GM12878 (cell line): ENCODE measurements around the gene VTCN1. TPM values are rescaled to one million over a fixed set of nuclear protein-coding genes. Genes with fewer than 3 reads are reported as not detected.

Experiments
- ATAC-seq: fragments of 200-7000 bp; cut with Tn5 transposase; 3 replicates; pipeline ENCODE4 v1.9.1; 2020; ENCODE audit warnings: mild to moderate bottlenecking, moderate library complexity
- BruUV-seq: library from RNA; stranded (reverse); fragments of 400-500 nt; replicated peaks from 2 replicates; lab custom pipeline; 2021; lab: Mats Ljungman, UMichigan
- CTCF ChIA-PET: fragments of 300-600 bp; sonication (Branson Sonifier 250); formaldehyde crosslinking; extraction: SDS; loops from one replicate; lab custom pipeline; 2021; ENCODE audit warnings: inconsistent platforms; lab: Yijun Ruan, JAX
- POLR2A ChIA-PET: fragments of 350-600 bp; formaldehyde crosslinking; extraction: SDS; loops from one replicate; lab custom pipeline; 2021; ENCODE audit warnings: inconsistent platforms; lab: Charles Lee
- RAD21 ChIA-PET: fragments of 300-600 bp; sonication (Branson Sonifier 250); formaldehyde crosslinking; loops from one replicate; lab custom pipeline; 2023; ENCODE audit warnings: antibody characterized with exemption; ENCODE audit not compliant: unreplicated experiment; lab: Charles Lee
- SMC1A ChIA-PET: fragments of 300-600 bp; sonication (Branson Sonifier 250); formaldehyde crosslinking; loops from one replicate; lab custom pipeline; 2023; ENCODE audit not compliant: unreplicated experiment, uncharacterized antibody; lab: Charles Lee
- DNase-seq: peaks from one replicate; pipeline ENCODE4 v3.0.0-alpha.2; 2011; ENCODE audit warnings: low read depth, low spot score
- FAIRE-seq: peaks from 3 replicates; lab custom pipeline; 2011; peaks lifted over from hg19 to GRCh38; lab: Jason Lieb, UNC
- H2AFZ ChIP-seq: 2 replicates; pipeline ENCODE4 v1.6.0; 2011; ENCODE audit warnings: low read depth, low read length, control low read depth; ENCODE audit not compliant: control insufficient read depth
- H3K27ac ChIP-seq: 2 replicates; pipeline ENCODE4 v1.5.1; 2011; ENCODE audit warnings: control low read depth; ENCODE audit not compliant: control insufficient read depth, insufficient read depth
- H3K27me3 ChIP-seq, 2 experiments: replicated peaks in 1 of 2; 2 replicates each; pipeline versions ENCODE4 v1.6.0 to v1.6.1; 2011; ENCODE audit warnings: low read length in 1 of 2; ENCODE audit not compliant: control insufficient read depth in 2 of 2, insufficient read depth in 2 of 2
- H3K36me3 ChIP-seq, 2 experiments: 2 replicates each; pipeline ENCODE4 v1.5.1; 2011; ENCODE audit warnings: low read length in 1 of 2; ENCODE audit not compliant: control insufficient read depth in 2 of 2, insufficient read depth in 2 of 2
- H3K4me1 ChIP-seq: 2 replicates; pipeline ENCODE4 v1.6.1; 2011; ENCODE audit warnings: mild to moderate bottlenecking, low read length, moderate library complexity, mixed read lengths; ENCODE audit not compliant: control insufficient read depth, insufficient read depth
- H3K4me2 ChIP-seq: 2 replicates; pipeline ENCODE4 v1.6.0; 2011; ENCODE audit warnings: control low read depth; ENCODE audit not compliant: control insufficient read depth, insufficient read depth
- H3K4me3 ChIP-seq: fragments of 200-600 bp; sonication (generic); 2 replicates; pipeline ENCODE4 v1.5.1; 2016
- H3K79me2 ChIP-seq: 2 replicates; pipeline ENCODE4 v1.6.0; 2011; ENCODE audit warnings: low read length; ENCODE audit not compliant: control insufficient read depth, insufficient read depth
- H3K9ac ChIP-seq: 2 replicates; pipeline ENCODE4 v1.8.0; 2011; ENCODE audit warnings: low read length, control low read depth, mixed read lengths; ENCODE audit not compliant: control insufficient read depth, insufficient read depth
- H3K9me3 ChIP-seq: replicated peaks from 3 replicates; pipeline ENCODE4 v1.5.1; 2011; ENCODE audit warnings: mild to moderate bottlenecking, low read length; ENCODE audit not compliant: control insufficient read depth, insufficient read depth
- H4K20me1 ChIP-seq: 2 replicates; pipeline ENCODE4 v1.6.0; 2011; ENCODE audit not compliant: control insufficient read depth, insufficient read depth
- ASH2L ChIP-seq: fragments of 300-600, 200-600 bp; sonication (generic); IDR thresholded peaks from 2 replicates; pipeline ENCODE4 v1.6.1; 2017; ENCODE audit warnings: low read depth, mild to moderate bottlenecking, borderline replicate concordance
- CHD2 ChIP-seq: IDR thresholded peaks from 2 replicates; pipeline ENCODE4 v1.6.1; 2011; ENCODE audit warnings: low read depth, low read length, improper control_type of control experiment, borderline replicate concordance
- ELK1 ChIP-seq: IDR thresholded peaks from 2 replicates; pipeline ENCODE4 v1.6.1; 2012; ENCODE audit warnings: low read depth, low read length, improper control_type of control experiment
- HDAC2 ChIP-seq: fragments of 200-600 bp; sonication (generic); IDR thresholded peaks from 2 replicates; pipeline ENCODE4 v1.6.1; 2017
- RAD51 ChIP-seq: fragments of 450-650 bp; IDR thresholded peaks from 2 replicates; pipeline ENCODE4 v1.6.1; 2016; ENCODE audit warnings: moderate library complexity, mild to moderate bottlenecking, inconsistent platforms
- SKIL ChIP-seq: fragments of 450-650 bp; IDR thresholded peaks from 2 replicates; pipeline ENCODE4 v1.6.1; 2017; ENCODE audit warnings: mild to moderate bottlenecking, low read depth, inconsistent platforms; ENCODE audit not compliant: poor library complexity, severe bottlenecking
- SMARCA5 ChIP-seq: fragments of 450-650 bp; IDR thresholded peaks from 2 replicates; pipeline ENCODE4 v1.6.1; 2017; ENCODE audit warnings: mild to moderate bottlenecking
- SPI1 ChIP-seq: IDR thresholded peaks from 2 replicates; pipeline ENCODE4 v1.6.1; 2011; ENCODE audit warnings: low read depth, mild to moderate bottlenecking, low read length, moderate library complexity, borderline replicate concordance; ENCODE audit not compliant: insufficient read depth
- SREBF1 ChIP-seq: IDR thresholded peaks from 2 replicates; pipeline ENCODE4 v1.6.1; 2012; ENCODE audit warnings: mild to moderate bottlenecking, low read length
- STAT1 ChIP-seq: fragments of 450-650 bp; conservative IDR thresholded peaks from 2 replicates; pipeline ENCODE4 v1.6.1; 2014; ENCODE audit warnings: antibody characterized with exemption, mild to moderate bottlenecking
- TAF1 ChIP-seq: IDR thresholded peaks from 2 replicates; pipeline ENCODE4 v1.6.1; 2011; ENCODE audit warnings: mild to moderate bottlenecking, low read depth, low read length, borderline replicate concordance
- WRNIP1 ChIP-seq: IDR thresholded peaks from 2 replicates; pipeline ENCODE4 v1.6.1; 2011; ENCODE audit warnings: low read depth, low read length, improper control_type of control experiment, borderline replicate concordance
- ZNF24 ChIP-seq: fragments of 450-650 bp; IDR thresholded peaks from 2 replicates; pipeline ENCODE4 v1.6.1; 2017; ENCODE audit warnings: antibody characterized with exemption, mild to moderate bottlenecking
- WGBS: methylation state at CpG from one replicate; pipeline ENCODE4 v1.1.6; 2016; ENCODE audit warnings: low lambda C conversion rate; ENCODE audit not compliant: insufficient replicate concordance, insufficient coverage; ENCODE audit errors: missing lambda C conversion rate; 5-methylcytosine and 5-hydroxymethylcytosine counted together
- in situ Hi-C: fragments of 300-500 bp; cut with MboI; formaldehyde crosslinking; loops from 9 replicates; pipeline ENCODE4 v1.14.3; 2018; ENCODE audit warnings: mixed read lengths
- intact Hi-C: fragments of 100-400 bp; cut with micrococcal nuclease; formaldehyde crosslinking; loops from one replicate; pipeline ENCODE4 v1.14.2; 2022; ENCODE audit not compliant: unreplicated experiment
- polyA plus RNA-seq, 11 experiments: library from polyadenylated mRNA; depleted of rRNA in 4 of 11; unstranded in 6 of 11; stranded (reverse) in 5 of 11; fragments of >200 nt; fragmentation: Nextera tagmentation in 4 of 11; fragmentation: Illumina TruSeq in 1 of 11; extraction: Ambion mirVana in 4 of 11; extraction: Trizol in 1 of 11; gene quantifications; 1 replicate in 1 of 11; 2 replicates in 10 of 11; pipeline versions ENCODE4 v1.2.1 to v1.2.3, GENCODE V29; 2011 to 2016; ENCODE audit warnings: inconsistent platforms in 2 of 11, missing spikeins in 2 of 11, low read depth in 1 of 11
- total RNA-seq, 4 experiments: library from RNA; depleted of rRNA in 3 of 4; stranded (reverse); fragments of >200 nt in 3 of 4; fragmentation: Illumina TruSeq in 1 of 4; extraction: Trizol in 1 of 4; gene quantifications; 2 replicates each; pipeline versions ENCODE4 v1.2.1 to v1.2.3, GENCODE V29; 2013 to 2021
- TF ChIP-seq, protein P1 (sequence below): IDR thresholded peaks from 2 replicates; pipeline ENCODE4 v1.6.1; 2012; ENCODE audit warnings: low read depth, low read length, improper control_type of control experiment
- TF ChIP-seq, protein P2 (sequence below): fragments of 450-650 bp; IDR thresholded peaks from 2 replicates; pipeline ENCODE4 v1.6.1; 2016; ENCODE audit warnings: mild to moderate bottlenecking

The VTCN1 gene
- total and polyA plus RNA-seq, 10 of the 15 experiments (the other 5 are each of a cell fraction or from before 2014, with no cell fraction given) = not detected

DNA sequence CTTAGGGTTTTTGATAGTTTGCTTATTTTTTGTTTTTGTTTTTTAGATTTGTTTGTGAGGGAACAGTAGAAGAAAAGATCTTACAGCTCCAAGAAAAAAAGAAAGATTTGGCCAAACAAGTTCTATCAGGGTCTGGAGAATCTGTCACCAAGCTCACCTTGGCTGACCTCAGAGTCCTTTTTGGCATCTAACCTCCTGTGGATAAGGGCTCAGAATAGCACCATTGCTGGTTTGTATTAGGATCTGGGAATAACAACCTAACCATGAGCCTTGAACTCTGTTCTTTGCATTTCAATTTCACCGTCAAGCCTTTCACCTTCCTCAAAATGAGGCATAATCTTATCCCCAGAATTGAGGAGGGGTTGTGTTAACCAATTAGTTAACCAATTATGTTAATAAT, 109.4 kb downstream of the VTCN1 start:
- no TSS peak for BruUV-seq
- no peak for FAIRE-seq
- Histone ChIP-seq H3K9ac (no peak overlapping the region), H3K4me1 (no peaks in the 10 kb centered on the region), H3K4me2 (no peak overlapping the region), H3K9me3 (no peaks in the 10 kb centered on the region), H3K27me3 (no peaks in the 10 kb centered on the region), H3K4me3 (no peak overlapping the region), H3K36me3 (peaks cover 14 to 60% of the 10 kb centered on the region in 2 experiments), H4K20me1 (no peaks in the 10 kb centered on the region), H2AFZ (no peak overlapping the region), H3K79me2 (no peaks in the 10 kb centered on the region), H3K27ac (no peak overlapping the region)
- ChIA-PET POLR2A (interaction anchor here (0.6 to 1.1 kb wide), 2 partner anchors 15 to 449 kb away, joined by 3 to 5 read pairs; no protein-coding TSS in a partner anchor), SMC1A (interaction anchor here (1.4 to 1.9 kb wide), 2 partner anchors 18 to 379 kb away, joined by 3 to 4 read pairs; no protein-coding TSS in a partner anchor), CTCF (interaction anchor here (1.0 to 4.8 kb wide), 2 partner anchors 27 to 34 kb away, joined by 5 to 17 read pairs; no protein-coding TSS in a partner anchor), RAD21 (no interaction called here)
- no peak for ATAC-seq
- in situ Hi-C loops = no loop called here
- TF ChIP-seq RAD51 (no peak), CHD2 (no peak), HDAC2 (no peak), ELK1 (no peak), ZNF24 (no peak), ASH2L (no peak), TAF1 (no peak), SMARCA5 (no peak), SREBF1 (no peak), WRNIP1 (no peak), STAT1 (no peak), SKIL (no peak), SPI1 (no peak)
- TF ChIP-seq, protein P1, sequence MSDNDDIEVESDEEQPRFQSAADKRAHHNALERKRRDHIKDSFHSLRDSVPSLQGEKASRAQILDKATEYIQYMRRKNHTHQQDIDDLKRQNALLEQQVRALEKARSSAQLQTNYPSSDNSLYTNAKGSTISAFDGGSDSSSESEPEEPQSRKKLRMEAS = no peak
- TF ChIP-seq, protein P2, sequence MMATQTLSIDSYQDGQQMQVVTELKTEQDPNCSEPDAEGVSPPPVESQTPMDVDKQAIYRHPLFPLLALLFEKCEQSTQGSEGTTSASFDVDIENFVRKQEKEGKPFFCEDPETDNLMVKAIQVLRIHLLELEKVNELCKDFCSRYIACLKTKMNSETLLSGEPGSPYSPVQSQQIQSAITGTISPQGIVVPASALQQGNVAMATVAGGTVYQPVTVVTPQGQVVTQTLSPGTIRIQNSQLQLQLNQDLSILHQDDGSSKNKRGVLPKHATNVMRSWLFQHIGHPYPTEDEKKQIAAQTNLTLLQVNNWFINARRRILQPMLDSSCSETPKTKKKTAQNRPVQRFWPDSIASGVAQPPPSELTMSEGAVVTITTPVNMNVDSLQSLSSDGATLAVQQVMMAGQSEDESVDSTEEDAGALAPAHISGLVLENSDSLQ = no peak
- no peak for DNase-seq
- intact Hi-C loops = no loop called here
- 94% methylated on average over 1 of the region's 1 CpG for WGBS
